ENCODE results near the gene ZCCHC24.

The ZCCHC24 gene

GRCh38 chr10:79385392-79385795 is 60.0 kb downstream of the ZCCHC24 start:
- WGBS (ENCODE audit: extremely low coverage, insufficient coverage, low lambda C conversion rate), result no CpG with 5 or more reads among the region's 9 CpGs
- no peak overlapping the region for H2AK5ac ChIP-seq (ENCODE audit: low read length)
- H3K56ac ChIP-seq (ENCODE audit: low read length), result no peak overlapping the region
- H3K4me2 ChIP-seq (ENCODE audit: low read length), result no peak overlapping the region
- no peak overlapping the region for H2BK5ac ChIP-seq (ENCODE audit: low read length)
- H3K4ac ChIP-seq (ENCODE audit: low read depth, low read length), result no peak overlapping the region
- no peak overlapping the region for H3K9ac ChIP-seq (ENCODE audit: low read length)
- H3K4me1 ChIP-seq (ENCODE audit: control insufficient read depth, low read depth, low read length), result no peaks in the 10 kb centered on the region
- no peaks in the 10 kb centered on the region for H3K79me2 ChIP-seq (ENCODE audit: control insufficient read depth, insufficient read depth, low read length)
- no peak overlapping the region for H2BK120ac ChIP-seq (ENCODE audit: low read depth, low read length)
- H4K8ac ChIP-seq (ENCODE audit: low read depth, low read length), result no peak overlapping the region
- H4K5ac ChIP-seq (ENCODE audit: low read length), result no peak overlapping the region
- DNase-seq, result no peak
- H3K79me1 ChIP-seq (ENCODE audit: low read length), result no peaks in the 10 kb centered on the region
- no peak overlapping the region for H3K23ac ChIP-seq (ENCODE audit: low read length)
- H3K18ac ChIP-seq (ENCODE audit: low read length), result no peak overlapping the region
- H2BK15ac ChIP-seq (replicated peaks; ENCODE audit: low read depth), result no peak overlapping the region
- no peaks in the 10 kb centered on the region for H3K27me3 ChIP-seq (ENCODE audit: insufficient read depth, low read length, poor library complexity)
- H3K27ac ChIP-seq (ENCODE audit: low read depth, low read length), result no peak overlapping the region
- H3K36me3 ChIP-seq (ENCODE audit: control insufficient read depth, insufficient read depth, low read length), result no peaks in the 10 kb centered on the region
- no peak overlapping the region for H3K4me3 ChIP-seq (ENCODE audit: low read length)

- H3K79me1 ChIP-seq (ENCODE audit: low read length), result no peaks in the 10 kb centered on the region
Observed at GRCh38 chr10:79384773-79385391, 60.5 kb downstream of the ZCCHC24 start.

GRCh38 chr10:79383974-79384606 is 61.3 kb downstream of the ZCCHC24 start:
- no CpG with 5 or more reads among the region's 12 CpGs for WGBS (ENCODE audit: extremely low coverage, insufficient coverage, low lambda C conversion rate)
- H3K36me3 ChIP-seq (ENCODE audit: control insufficient read depth, insufficient read depth, low read length), result no peaks in the 10 kb centered on the region

More at GRCh38 chr10:79384773-79385391, 60.5 kb downstream of the ZCCHC24 start:
- Histone ChIP-seq H3K4ac (ENCODE audit: low read depth, low read length) (no peak overlapping the region), H2BK120ac (ENCODE audit: low read depth, low read length) (no peak overlapping the region), H2BK5ac (ENCODE audit: low read length) (no peak overlapping the region), H2AK5ac (ENCODE audit: low read length) (no peak overlapping the region), H3K56ac (ENCODE audit: low read length) (no peak overlapping the region), H2BK15ac (replicated peaks; ENCODE audit: low read depth) (no peak overlapping the region), H3K23ac (ENCODE audit: low read length) (no peak overlapping the region), H3K27me3 (ENCODE audit: insufficient read depth, low read length, poor library complexity) (no peaks in the 10 kb centered on the region), H3K27ac (ENCODE audit: low read depth, low read length) (no peak overlapping the region), H3K9ac (ENCODE audit: low read length) (no peak overlapping the region), H4K5ac (ENCODE audit: low read length) (no peak overlapping the region), H3K4me3 (ENCODE audit: low read length) (no peak overlapping the region), H4K8ac (ENCODE audit: low read depth, low read length) (no peak overlapping the region), H3K36me3 (ENCODE audit: control insufficient read depth, insufficient read depth, low read length) (no peaks in the 10 kb centered on the region), H3K18ac (ENCODE audit: low read length) (no peak overlapping the region), H3K4me2 (ENCODE audit: low read length) (no peak overlapping the region), H3K4me1 (ENCODE audit: control insufficient read depth, low read depth, low read length) (no peaks in the 10 kb centered on the region), H3K79me2 (ENCODE audit: control insufficient read depth, insufficient read depth, low read length) (no peaks in the 10 kb centered on the region)
- no CpG with 5 or more reads among the region's 14 CpGs for WGBS (ENCODE audit: extremely low coverage, insufficient coverage, low lambda C conversion rate)
- no peak for DNase-seq

GRCh38 chr10:79382491-79382941 is 62.9 kb downstream of the ZCCHC24 start:
- Histone ChIP-seq H3K9ac (ENCODE audit: low read length) (no peak overlapping the region), H3K79me1 (ENCODE audit: low read length) (no peaks in the 10 kb centered on the region), H3K36me3 (ENCODE audit: control insufficient read depth, insufficient read depth, low read length) (no peaks in the 10 kb centered on the region), H4K5ac (ENCODE audit: low read length) (no peak overlapping the region), H3K4me1 (ENCODE audit: control insufficient read depth, low read depth, low read length) (no peaks in the 10 kb centered on the region), H3K4ac (ENCODE audit: low read depth, low read length) (no peak overlapping the region), H3K18ac (ENCODE audit: low read length) (no peak overlapping the region), H2AK5ac (ENCODE audit: low read length) (no peak overlapping the region), H2BK15ac (replicated peaks; ENCODE audit: low read depth) (no peak overlapping the region), H3K4me2 (ENCODE audit: low read length) (no peak overlapping the region), H3K4me3 (ENCODE audit: low read length) (no peak overlapping the region), H3K27me3 (ENCODE audit: insufficient read depth, low read length, poor library complexity) (no peaks in the 10 kb centered on the region), H2BK120ac (ENCODE audit: low read depth, low read length) (no peak overlapping the region), H3K79me2 (ENCODE audit: control insufficient read depth, insufficient read depth, low read length) (no peaks in the 10 kb centered on the region), H3K56ac (ENCODE audit: low read length) (no peak overlapping the region), H4K8ac (ENCODE audit: low read depth, low read length) (no peak overlapping the region), H3K27ac (ENCODE audit: low read depth, low read length) (no peak overlapping the region), H3K23ac (ENCODE audit: low read length) (no peak overlapping the region), H2BK5ac (ENCODE audit: low read length) (no peak overlapping the region)
- WGBS (ENCODE audit: extremely low coverage, insufficient coverage, low lambda C conversion rate), result no CpG with 5 or more reads among the region's 18 CpGs
- DNase-seq, result no peak

More at GRCh38 chr10:79383974-79384606, 61.3 kb downstream of the ZCCHC24 start:
- Histone ChIP-seq H2BK5ac (ENCODE audit: low read length) (no peak overlapping the region), H2BK120ac (ENCODE audit: low read depth, low read length) (no peak overlapping the region), H3K23ac (ENCODE audit: low read length) (no peak overlapping the region), H2BK15ac (replicated peaks; ENCODE audit: low read depth) (no peak overlapping the region), H4K8ac (ENCODE audit: low read depth, low read length) (no peak overlapping the region), H3K4me2 (ENCODE audit: low read length) (no peak overlapping the region), H3K4ac (ENCODE audit: low read depth, low read length) (no peak overlapping the region), H3K79me1 (ENCODE audit: low read length) (no peaks in the 10 kb centered on the region), H3K4me3 (ENCODE audit: low read length) (no peak overlapping the region), H3K18ac (ENCODE audit: low read length) (no peak overlapping the region), H2AK5ac (ENCODE audit: low read length) (no peak overlapping the region), H3K79me2 (ENCODE audit: control insufficient read depth, insufficient read depth, low read length) (no peaks in the 10 kb centered on the region), H4K5ac (ENCODE audit: low read length) (no peak overlapping the region), H3K27ac (ENCODE audit: low read depth, low read length) (no peak overlapping the region), H3K27me3 (ENCODE audit: insufficient read depth, low read length, poor library complexity) (no peaks in the 10 kb centered on the region), H3K56ac (ENCODE audit: low read length) (no peak overlapping the region), H3K4me1 (ENCODE audit: control insufficient read depth, low read depth, low read length) (no peaks in the 10 kb centered on the region), H3K9ac (ENCODE audit: low read length) (no peak overlapping the region)
- DNase-seq, result no peak

- H2AK5ac ChIP-seq (ENCODE audit: low read length), result no peak overlapping the region
- WGBS (ENCODE audit: extremely low coverage, insufficient coverage, low lambda C conversion rate), result no CpG with 5 or more reads among the region's 11 CpGs
- H3K18ac ChIP-seq (ENCODE audit: low read length), result no peak overlapping the region
- no peak overlapping the region for H3K4ac ChIP-seq (ENCODE audit: low read depth, low read length)
- H3K27ac ChIP-seq (ENCODE audit: low read depth, low read length), result no peak overlapping the region
- H4K5ac ChIP-seq (ENCODE audit: low read length), result no peak overlapping the region
- DNase-seq, result peak; percentile 80
- no peak overlapping the region for H3K23ac ChIP-seq (ENCODE audit: low read length)
- no peak overlapping the region for H2BK120ac ChIP-seq (ENCODE audit: low read depth, low read length)
- H3K79me1 ChIP-seq (ENCODE audit: low read length), result no peaks in the 10 kb centered on the region
- no peaks in the 10 kb centered on the region for H3K36me3 ChIP-seq (ENCODE audit: control insufficient read depth, insufficient read depth, low read length)
- H3K4me1 ChIP-seq (ENCODE audit: control insufficient read depth, low read depth, low read length), result no peaks in the 10 kb centered on the region
- no peak overlapping the region for H2BK15ac ChIP-seq (replicated peaks; ENCODE audit: low read depth)
- no peak overlapping the region for H2BK5ac ChIP-seq (ENCODE audit: low read length)
- no peaks in the 10 kb centered on the region for H3K79me2 ChIP-seq (ENCODE audit: control insufficient read depth, insufficient read depth, low read length)
- no peak overlapping the region for H3K4me2 ChIP-seq (ENCODE audit: low read length)
- H3K27me3 ChIP-seq (ENCODE audit: insufficient read depth, low read length, poor library complexity), result no peaks in the 10 kb centered on the region
- H3K56ac ChIP-seq (ENCODE audit: low read length), result no peak overlapping the region
- H3K9ac ChIP-seq (ENCODE audit: low read length), result no peak overlapping the region
- H4K8ac ChIP-seq (ENCODE audit: low read depth, low read length), result no peak overlapping the region
- H3K4me3 ChIP-seq (ENCODE audit: low read length), result no peak overlapping the region
Observed at GRCh38 chr10:79381804-79382221, 63.6 kb downstream of the ZCCHC24 start.

Measured in mesendoderm (in vitro differentiated cells).